Adrenal gland (tissue), 12 donors: ENCODE data around the gene SHFL. TPM values are rescaled to one million over a fixed set of nuclear protein-coding genes. Genes with fewer than 3 reads are reported as not detected.

Experiments
- DNase-seq, 7 donors: peaks; one replicate each; pipeline ENCODE4 v3.0.0-alpha.2; 2019 to 2020
- H3K27ac ChIP-seq, 5 donors: fragments of 200-600 bp; sonication (generic) in 4 of 5; 1 replicate in 3 of 5; 2 replicates in 2 of 5; pipeline versions ENCODE4 v1.5.1 to v1.8.0; 2016 to 2020; ENCODE audit warnings: mild to moderate bottlenecking in 1 of 5
- H3K27me3 ChIP-seq: fragments of 200-600 bp; 2 replicates; pipeline ENCODE4 v1.8.0; 2021
- H3K36me3 ChIP-seq, 2 donors: fragments of 200-600 bp; replicated peaks in 1 of 2; 1 replicate in 1 of 2; 2 replicates in 1 of 2; pipeline versions ENCODE4 v1.5.1 to v1.8.0; 2018 to 2022
- H3K4me1 ChIP-seq, 2 donors: fragments of 200-600 bp; replicated peaks in 1 of 2; 1 replicate in 1 of 2; 2 replicates in 1 of 2; pipeline versions ENCODE4 v1.5.1 to v1.8.0; 2018 to 2021
- H3K4me3 ChIP-seq, 4 donors: fragments of 200-600 bp; sonication (generic) in 3 of 4; one replicate each; pipeline ENCODE4 v1.5.1; 2016 to 2018
- H3K9me3 ChIP-seq, 3 donors: fragments of 200-600 bp; sonication (generic) in 1 of 3; replicated peaks in 1 of 3; 1 replicate in 2 of 3; 2 replicates in 1 of 3; pipeline versions ENCODE4 v1.5.1 to v1.8.0; 2016 to 2021
- POLR2A ChIP-seq, 2 donors: fragments of 450-650 bp; IDR thresholded peaks; one replicate each; pipeline ENCODE4 v1.6.1; 2017; ENCODE audit warnings: antibody characterized with exemption in 2 of 2, mild to moderate bottlenecking in 2 of 2, moderate library complexity in 1 of 2
- WGBS, 4 donors: extraction: QIAGEN DNeasy Blood & Tissue Kit in 2 of 4; methylation state at CpG; one replicate each; pipeline versions ENCODE4 v1.1.5 to v1.1.7; 2013 to 2017; 5-methylcytosine and 5-hydroxymethylcytosine counted together
- intact Hi-C, 2 donors: fragments of 100-400 bp; cut with DNase I; formaldehyde crosslinking; loops; one replicate each; pipeline versions ENCODE4 v1.14.1 to v1.15.0; 2022 to 2023
- microRNA-seq, 3 donors: library from miRNA; unstranded; fragments of <30 nt; microRNA quantifications; one replicate each; pipeline ENCODE4, GENCODE V29; 2017 to 2020
- polyA plus RNA-seq, 3 donors: library from polyadenylated mRNA; stranded (reverse); fragments of 200-250 nt in 2 of 3; fragments of 350-450 nt in 1 of 3; fragmentation: Illumina TruSeq in 1 of 3; extraction: RNeasy Lipid Tissue Mini Kit (QIAGEN cat#74804) in 1 of 3; gene quantifications; one replicate each; pipeline ENCODE4 v1.2.3, GENCODE V29; 2013 to 2014
- small RNA-seq, 2 donors: library from RNA; depleted of rRNA; stranded (forward); fragments of <200 nt; gene quantifications; one replicate each; pipeline ENCODE3, GENCODE V24; 2016
- total RNA-seq, 9 donors: library from RNA; depleted of rRNA in 4 of 9; stranded (reverse); fragments of >200 nt in 4 of 9; fragments of 120-200 nt in 1 of 9; fragmentation: NEBNext Ultra II Directional in 1 of 9; extraction: Animal tissue kit (Norgen Biotek cat#: 25700) in 1 of 9; gene quantifications; one replicate each; pipeline versions ENCODE4 v1.1.0 to v1.2.4, GENCODE V29; 2013 to 2023
- TF ChIP-seq, protein P1 (sequence below), 6 experiments: fragments of 450-650 bp in 4 of 6; fragments of 200-600 bp in 2 of 6; sonication (generic) in 1 of 6; IDR thresholded peaks; 1 replicate in 5 of 6; 2 replicates in 1 of 6; pipeline versions ENCODE4 v1.5.1 to v1.8.0; 2016 to 2021; ENCODE audit warnings: antibody characterized with exemption in 6 of 6, mild to moderate bottlenecking in 2 of 6, moderate library complexity in 1 of 6
- donor health status: healthy with polysubstance abuse.
- donor health status: Bipolar disorder and iron deficiency.
- donor health status: DM: yes; HTN: yes; CAD: no.
- donor health status: DM: no; HTN: no; CAD: no.
- donor health status: DM: no; HTN: no; CAD: no.
- donor health status: DM: yes; HTN: yes; CAD: no.

Gene SHFL
- total and polyA plus RNA-seq, 12 donors: 17.4 to 116 (median 42.3) TPM

DNA sequence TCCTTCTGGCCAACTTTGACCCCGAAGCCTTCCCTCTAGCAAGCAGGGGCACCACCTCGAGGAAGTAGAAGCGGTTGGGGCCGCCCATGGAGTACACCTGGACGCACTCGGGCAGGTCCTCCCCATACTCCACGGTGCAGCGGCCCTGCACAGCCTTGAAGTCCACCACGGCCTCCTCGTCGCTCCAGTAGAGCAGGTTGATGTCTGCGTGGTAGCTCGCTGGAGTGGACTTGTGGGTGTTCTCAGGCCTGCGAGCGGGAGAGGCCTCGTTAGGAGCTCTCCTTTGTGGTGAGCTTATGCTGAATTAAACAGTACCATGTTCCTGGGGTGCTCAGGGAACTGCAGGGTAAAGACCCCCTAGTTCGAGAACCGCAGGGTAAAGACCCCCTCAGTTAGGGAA lies 55.9 kb downstream of the SHFL start:
- Histone ChIP-seq H3K4me3 (no peak overlapping the region), H3K4me1 (no peaks in the 10 kb centered on the region), H3K27ac (no peak overlapping the region), H3K36me3 (peaks cover 0 to 98% of the 10 kb centered on the region in 2 donors), H3K9me3 (no peaks in the 10 kb centered on the region), H3K27me3 (no peaks in the 10 kb centered on the region)
- no peak for TF ChIP-seq POLR2A (IDR thresholded peaks at IDR 0.05)
- TF ChIP-seq, protein P1, sequence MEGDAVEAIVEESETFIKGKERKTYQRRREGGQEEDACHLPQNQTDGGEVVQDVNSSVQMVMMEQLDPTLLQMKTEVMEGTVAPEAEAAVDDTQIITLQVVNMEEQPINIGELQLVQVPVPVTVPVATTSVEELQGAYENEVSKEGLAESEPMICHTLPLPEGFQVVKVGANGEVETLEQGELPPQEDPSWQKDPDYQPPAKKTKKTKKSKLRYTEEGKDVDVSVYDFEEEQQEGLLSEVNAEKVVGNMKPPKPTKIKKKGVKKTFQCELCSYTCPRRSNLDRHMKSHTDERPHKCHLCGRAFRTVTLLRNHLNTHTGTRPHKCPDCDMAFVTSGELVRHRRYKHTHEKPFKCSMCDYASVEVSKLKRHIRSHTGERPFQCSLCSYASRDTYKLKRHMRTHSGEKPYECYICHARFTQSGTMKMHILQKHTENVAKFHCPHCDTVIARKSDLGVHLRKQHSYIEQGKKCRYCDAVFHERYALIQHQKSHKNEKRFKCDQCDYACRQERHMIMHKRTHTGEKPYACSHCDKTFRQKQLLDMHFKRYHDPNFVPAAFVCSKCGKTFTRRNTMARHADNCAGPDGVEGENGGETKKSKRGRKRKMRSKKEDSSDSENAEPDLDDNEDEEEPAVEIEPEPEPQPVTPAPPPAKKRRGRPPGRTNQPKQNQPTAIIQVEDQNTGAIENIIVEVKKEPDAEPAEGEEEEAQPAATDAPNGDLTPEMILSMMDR (IDR thresholded peaks at IDR 0.05): no peak
- no peak for DNase-seq
- WGBS, 4 donors: 94 to 97% (median 96%) methylated on average over 13 to 18 of the region's 18 CpGs
- intact Hi-C loops: no loop called here

Small RNAs within 50 kb of the gene (microRNA-seq; reads per million reads assigned to microRNA genes)
- 0 to 0.28 (median 0) reads per million in 3 donors for gene MIR5589

Small RNAs within 50 kb of the gene (small RNA-seq; reads per million reads assigned to genes)
- gene MIR5589: 0 reads per million in 2 donors
- gene SNORD105: 38.7 to 58.1 reads per million in 2 donors
- gene SNORD105B: 1,808 to 1,910 reads per million in 2 donors

Other genes with a start within 250 kb of the SHFL start
- 10 to 100 TPM in 8 of 9 donors, 1 to 10 TPM in 1; 2.2 to 76.2 (median 51.5) TPM for gene OLFM2, start 149.8 kb upstream of the SHFL start, total RNA-seq
- gene OLFM2, start 149.8 kb upstream of the SHFL start, polyA plus RNA-seq: 10 to 100 TPM; 35.1 to 57.4 (median 51.4) TPM
- gene COL5A3, start 75.8 kb upstream of the SHFL start, total RNA-seq: 10 to 100 TPM in 1 of 9 donors, 1 to 10 TPM in 7, under 1 TPM in 1; 0.61 to 12.4 (median 6.7) TPM
- gene COL5A3, start 75.8 kb upstream of the SHFL start, polyA plus RNA-seq: 10 to 100 TPM in 2 of 3 donors, 1 to 10 TPM in 1; 1.5 to 26.2 (median 18.2) TPM
- not detected for gene RDH8, start 72.8 kb upstream of the SHFL start, total RNA-seq
- not detected for gene RDH8, start 72.8 kb upstream of the SHFL start, polyA plus RNA-seq
- 1 to 10 TPM in 3 of 9 donors, under 1 TPM in 6; 0.12 to 3.2 (median 0.44) TPM for gene ANGPTL6, start 16.4 kb downstream of the SHFL start, total RNA-seq
- gene ANGPTL6, start 16.4 kb downstream of the SHFL start, polyA plus RNA-seq: 1 to 10 TPM in 2 of 3 donors, under 1 TPM in 1; 0.16 to 1.9 (median 1.5) TPM
- 10 to 100 TPM; 18.2 to 44.8 (median 27.7) TPM for gene PPAN, start 20.0 kb downstream of the SHFL start, total RNA-seq
- gene PPAN, start 20.0 kb downstream of the SHFL start, polyA plus RNA-seq: 10 to 100 TPM; 21.2 to 98.7 (median 68.0) TPM
- 10 to 100 TPM in 1 of 9 donors, 1 to 10 TPM in 8; 2.0 to 10.5 (median 6.0) TPM for gene P2RY11, start 25.4 kb downstream of the SHFL start, total RNA-seq
- 10 to 100 TPM in 2 of 3 donors, under 1 TPM in 1; 0.77 to 21.5 (median 13.0) TPM for gene P2RY11, start 25.4 kb downstream of the SHFL start, polyA plus RNA-seq
- gene EIF3G, start 33.6 kb downstream of the SHFL start, total RNA-seq: 100 to 1,000 TPM; 177 to 341 (median 262) TPM
- 100 to 1,000 TPM; 205 to 225 (median 206) TPM for gene EIF3G, start 33.6 kb downstream of the SHFL start, polyA plus RNA-seq
- 10 to 100 TPM; 23.6 to 48.2 (median 33.8) TPM for gene DNMT1, start 108.6 kb downstream of the SHFL start, total RNA-seq
- gene DNMT1, start 108.6 kb downstream of the SHFL start, polyA plus RNA-seq: 10 to 100 TPM; 35.5 to 49.7 (median 44.0) TPM
- 1 to 10 TPM; 2.0 to 9.5 (median 6.2) TPM for gene S1PR2, start 145.0 kb downstream of the SHFL start, total RNA-seq
- gene S1PR2, start 145.0 kb downstream of the SHFL start, polyA plus RNA-seq: 1 to 10 TPM; 1.6 to 3.5 (median 3.1) TPM
- 100 to 1,000 TPM in 1 of 9 donors, 10 to 100 TPM in 8; 43.7 to 123 (median 81.7) TPM for gene MRPL4, start 165.9 kb downstream of the SHFL start, total RNA-seq
- 10 to 100 TPM; 33.4 to 56.4 (median 43.8) TPM for gene MRPL4, start 165.9 kb downstream of the SHFL start, polyA plus RNA-seq
- gene ICAM1, start 184.8 kb downstream of the SHFL start, total RNA-seq: 10 to 100 TPM in 8 of 9 donors, 1 to 10 TPM in 1; 2.2 to 90.4 (median 33.9) TPM
- gene ICAM1, start 184.8 kb downstream of the SHFL start, polyA plus RNA-seq: 10 to 100 TPM in 2 of 3 donors, 1 to 10 TPM in 1; 8.8 to 27.6 (median 13.5) TPM
- gene ICAM4, start 200.6 kb downstream of the SHFL start, total RNA-seq: 1 to 10 TPM in 1 of 9 donors, under 1 TPM in 5, not detected in 3; 0.39 to 1.0 (median 0.57) TPM
- gene ICAM4, start 200.6 kb downstream of the SHFL start, polyA plus RNA-seq: under 1 TPM in 2 of 3 donors, not detected in 1; 0.34 to 0.48 TPM
- 1 to 10 TPM in 1 of 9 donors, under 1 TPM in 6, not detected in 2; 0.06 to 2.2 (median 0.49) TPM for gene ICAM5, start 203.6 kb downstream of the SHFL start, total RNA-seq
- under 1 TPM in 2 of 3 donors, not detected in 1; 0.20 to 0.64 TPM for gene ICAM5, start 203.6 kb downstream of the SHFL start, polyA plus RNA-seq
- 1 to 10 TPM in 7 of 9 donors, not detected in 2; 1.0 to 4.5 (median 2.5) TPM for gene ZGLP1, start 223.5 kb downstream of the SHFL start, total RNA-seq
- gene ZGLP1, start 223.5 kb downstream of the SHFL start, polyA plus RNA-seq: 10 to 100 TPM in 1 of 3 donors, 1 to 10 TPM in 1, under 1 TPM in 1; 0.48 to 38.8 (median 8.8) TPM
- 10 to 100 TPM; 21.1 to 43.3 (median 31.0) TPM for gene FDX2, start 229.7 kb downstream of the SHFL start, total RNA-seq
- gene FDX2, start 229.7 kb downstream of the SHFL start, polyA plus RNA-seq: 10 to 100 TPM; 26.6 to 45.3 (median 33.4) TPM
- gene RAVER1, start 247.2 kb downstream of the SHFL start, total RNA-seq: 10 to 100 TPM in 8 of 9 donors, 1 to 10 TPM in 1; 4.3 to 42.7 (median 27.8) TPM
- 10 to 100 TPM in 1 of 3 donors, 1 to 10 TPM in 2; 4.1 to 14.0 (median 5.5) TPM for gene RAVER1, start 247.2 kb downstream of the SHFL start, polyA plus RNA-seq